Mucosa of gallbladder (tissue), 1 donor: ENCODE data around the gene MINPP1. TPM values are rescaled to one million over a fixed set of nuclear protein-coding genes. Genes with fewer than 3 reads are reported as not detected.

ENCODE experiments used
- DNase-seq: peaks from one replicate; pipeline ENCODE4 v3.0.0-alpha.2; 2020; ENCODE audit warnings: low spot score
- total RNA-seq: library from RNA; stranded (reverse); gene quantifications from one replicate; pipeline ENCODE4 v1.2.1, GENCODE V29; 2021
- donor health status: DM: no; HTN: no; CAD: no.

Gene MINPP1
- total RNA-seq, 1 donor from 2014 or later = 24.0 TPM

DNA sequence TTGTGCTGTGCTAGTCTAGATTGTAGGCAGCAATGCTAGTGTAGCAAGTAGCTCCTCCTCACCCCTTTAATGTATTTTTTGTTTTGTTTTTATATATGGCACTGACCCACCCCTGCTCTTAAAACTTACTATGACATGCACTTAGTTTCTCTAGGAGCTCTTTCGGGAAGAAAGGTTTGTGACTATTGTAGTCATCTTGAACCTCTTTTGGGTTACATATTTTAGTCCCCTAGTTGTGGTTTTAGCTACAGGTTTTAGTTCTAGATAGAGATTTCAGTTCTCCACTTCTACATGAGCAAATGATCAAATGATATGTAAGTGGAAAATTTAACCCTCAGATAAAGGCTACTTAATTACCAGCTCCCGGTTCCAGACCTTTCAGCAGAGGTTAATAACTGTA lies 14.9 kb downstream of the MINPP1 start:
- DNase-seq = no peak

DNA sequence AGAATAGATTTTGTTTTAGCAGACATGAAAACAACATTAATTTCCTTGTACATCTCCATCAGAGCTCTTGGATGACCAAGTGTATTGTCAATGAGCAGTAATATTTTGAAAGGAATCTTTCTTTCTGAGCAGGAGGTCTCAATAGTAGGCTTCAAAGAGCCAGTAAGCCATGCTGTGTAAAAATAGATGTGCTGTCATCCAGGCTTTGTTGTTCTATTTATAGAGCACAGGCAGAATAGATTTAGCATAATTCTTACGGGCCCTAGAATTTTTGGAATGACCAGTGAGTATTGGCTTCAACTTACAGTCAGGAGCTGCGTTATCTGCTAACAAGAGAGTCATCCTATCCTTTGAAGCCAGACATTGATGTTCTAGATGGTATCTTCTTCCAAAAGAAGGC lies 19.0 kb downstream of the MINPP1 start:
- DNase-seq = no peak

DNA sequence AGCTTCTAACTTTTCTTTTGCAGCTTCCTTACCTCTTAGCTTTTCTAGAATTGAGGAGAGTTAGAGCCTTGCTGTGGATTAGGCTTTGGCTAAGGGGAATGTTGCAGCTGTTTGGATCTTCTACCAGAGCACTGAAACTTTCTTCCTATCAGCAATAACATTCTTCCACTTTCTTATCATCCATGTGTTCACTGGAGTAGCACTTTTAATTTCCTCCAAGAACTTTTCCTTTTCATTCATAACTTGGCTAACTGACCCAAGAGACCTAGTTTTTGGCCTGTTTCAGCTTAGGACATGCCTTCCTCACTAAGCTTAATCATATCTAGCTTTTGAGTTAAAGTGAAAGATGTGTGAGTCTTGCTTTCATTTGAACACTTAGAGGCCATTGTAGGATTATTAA lies 19.6 kb downstream of the MINPP1 start:
- no peak for DNase-seq

DNA sequence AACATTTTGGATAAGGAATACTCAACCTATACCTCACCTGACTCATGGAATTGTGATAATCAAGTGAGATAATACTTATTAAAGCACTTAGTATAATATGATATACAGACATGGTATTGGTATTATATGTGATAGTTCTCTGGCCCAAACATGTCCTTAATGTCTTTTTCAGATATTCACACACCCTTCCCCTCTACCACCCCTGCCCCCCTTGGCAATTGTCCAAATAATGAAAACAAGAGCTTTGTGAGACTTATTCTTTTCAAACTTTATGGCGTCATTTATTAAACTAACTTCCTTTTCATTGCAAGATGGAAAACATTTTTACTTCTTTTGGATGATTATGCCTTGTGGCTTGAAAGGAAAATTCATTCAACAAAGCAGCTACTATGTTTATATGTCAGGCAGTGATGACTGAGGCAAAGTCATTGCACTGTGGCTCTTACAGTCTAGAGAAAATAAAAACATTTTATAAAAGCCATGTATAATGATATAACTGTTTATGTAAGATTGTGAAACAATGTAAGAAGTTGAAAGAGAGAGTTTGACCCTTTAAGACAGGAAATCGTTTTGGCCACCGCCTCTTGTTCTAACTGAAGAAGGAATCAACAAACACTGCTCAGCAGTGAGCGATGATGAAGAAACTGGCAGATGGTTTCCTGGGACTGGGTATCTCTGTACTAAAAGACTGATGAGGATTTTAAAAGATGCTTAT lies 27.4 kb downstream of the MINPP1 start:
- peak; percentile 35 for DNase-seq

DNA sequence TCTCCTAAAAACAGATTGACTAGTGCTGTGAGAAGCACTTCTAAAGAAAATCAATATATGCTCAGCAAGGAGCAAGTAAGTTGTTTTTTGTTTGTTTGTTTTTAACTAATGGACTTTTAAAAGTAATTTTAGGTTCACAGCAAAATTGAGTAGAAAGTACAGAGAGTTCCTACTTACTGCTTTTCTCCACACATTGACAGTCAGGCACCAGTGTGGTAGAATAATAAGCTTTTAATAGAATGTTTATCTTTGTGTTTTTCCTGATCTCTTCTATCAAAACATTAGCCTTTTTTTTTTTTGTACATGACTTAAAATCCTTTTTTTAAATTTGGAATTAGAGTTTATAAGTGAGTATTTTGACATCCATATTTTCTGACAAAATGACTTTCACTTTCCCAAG lies 28.0 kb downstream of the MINPP1 start:
- DNase-seq = no peak

DNA sequence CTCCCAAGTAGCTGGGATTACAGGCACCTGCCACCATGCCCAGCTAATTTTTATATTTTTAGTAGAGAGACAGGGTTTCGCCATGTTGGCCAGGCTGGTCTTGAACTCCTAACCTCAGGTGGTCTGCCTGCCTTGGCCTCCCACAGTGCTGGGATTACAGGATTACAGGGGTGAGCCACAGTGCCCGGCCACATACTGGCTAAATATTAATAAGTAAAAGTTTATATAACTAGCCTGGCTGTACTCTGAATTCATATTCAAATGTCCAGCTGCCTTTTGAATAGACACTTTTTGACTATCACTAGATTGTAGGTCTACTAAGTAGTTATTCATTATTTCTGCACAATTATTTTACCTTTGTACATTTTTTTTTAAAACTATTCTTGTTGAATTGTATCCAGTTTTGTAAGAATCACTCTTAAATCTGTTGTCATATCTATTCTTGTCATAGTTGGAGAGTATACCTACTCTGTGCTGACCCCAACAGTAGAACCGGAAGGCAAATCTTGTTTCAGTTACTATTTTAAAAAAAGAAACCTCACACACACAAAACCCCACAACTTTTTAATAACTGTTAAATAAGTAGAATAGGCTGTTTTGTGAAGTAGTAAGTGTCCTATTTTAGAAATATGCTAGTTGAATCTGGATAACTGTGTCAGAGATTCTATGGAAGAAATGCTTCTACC lies 29.6 kb downstream of the MINPP1 start:
- no peak for DNase-seq

DNA sequence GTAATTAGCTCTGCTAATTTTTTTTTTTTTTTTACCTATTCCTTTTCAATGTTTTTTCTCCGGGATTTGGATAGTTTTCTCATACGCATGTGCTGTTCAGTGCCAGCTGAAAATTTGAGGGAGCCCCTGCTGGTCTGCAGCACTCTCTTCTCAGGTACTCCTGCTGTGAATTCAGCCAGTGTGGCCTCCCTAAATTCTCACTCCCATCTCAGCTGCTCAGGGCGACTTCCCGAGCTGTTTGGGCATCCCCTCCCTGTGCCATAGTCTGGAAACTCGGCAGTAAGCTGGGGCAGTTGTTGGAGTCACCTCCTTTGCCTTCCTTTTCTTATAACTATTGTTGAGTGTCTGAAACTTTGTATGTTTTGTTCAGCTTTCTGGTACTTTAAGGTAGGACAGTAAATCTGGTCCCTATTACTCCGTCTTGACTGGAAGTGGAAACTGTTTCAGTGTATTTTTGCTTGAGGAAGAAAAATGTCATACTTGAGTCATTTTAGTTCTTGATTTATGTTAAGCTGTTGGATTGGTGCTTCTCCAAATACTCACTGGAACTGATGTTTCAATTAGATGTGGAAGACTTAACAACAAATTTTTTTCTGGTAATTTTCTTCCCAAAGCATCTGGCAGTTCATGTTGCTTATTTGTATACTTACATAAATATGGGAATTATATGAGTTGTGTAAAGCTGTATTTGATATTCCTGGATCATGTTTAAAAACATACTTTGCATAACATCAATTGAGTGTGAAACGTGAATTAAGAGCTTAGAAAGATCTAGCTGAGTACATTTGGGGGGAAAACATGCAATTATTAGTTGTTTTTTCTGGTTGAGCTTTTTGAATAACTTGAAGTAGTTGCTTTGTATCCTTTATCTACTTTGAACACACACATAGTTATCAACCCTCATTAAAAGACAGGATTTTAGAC lies 33.7 kb downstream of the MINPP1 start:
- no peak for DNase-seq

DNA sequence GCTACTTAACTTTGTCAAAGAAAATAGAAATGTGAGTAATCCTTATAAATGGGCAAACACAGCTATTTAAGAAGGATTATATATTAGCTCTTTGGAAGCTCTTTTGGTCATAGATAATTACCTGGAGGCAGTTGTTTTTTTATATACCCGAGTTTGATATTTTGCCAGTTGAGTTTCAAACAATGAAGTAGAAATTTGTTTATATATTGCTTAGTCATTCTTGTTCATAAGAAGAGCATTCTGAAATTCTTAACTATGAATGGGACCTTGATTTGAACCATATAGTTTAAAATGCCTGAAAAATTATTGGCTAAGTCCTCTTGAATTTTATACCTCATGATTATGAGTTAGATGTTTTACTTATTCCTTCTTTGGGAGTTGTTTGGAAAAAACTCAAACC lies 36.4 kb downstream of the MINPP1 start:
- DNase-seq = no peak

DNA sequence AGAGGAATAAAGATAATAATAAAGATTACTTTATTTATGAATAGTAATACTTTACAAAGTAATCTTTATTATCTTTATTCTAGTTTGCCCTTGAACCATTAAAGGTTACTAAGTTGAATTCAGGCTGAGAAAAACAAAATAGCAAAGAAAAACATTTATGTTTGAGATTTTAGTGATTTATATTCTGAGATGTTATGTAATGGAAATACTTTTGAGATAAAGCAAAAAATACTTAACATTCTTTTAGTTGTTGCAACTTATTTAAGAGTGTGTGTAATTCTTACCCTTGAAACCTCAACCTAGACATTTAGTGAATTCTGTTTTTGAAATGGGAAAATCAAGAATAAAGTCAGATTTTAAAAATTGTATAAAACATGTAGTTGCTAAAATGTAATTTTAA lies 40.0 kb downstream of the MINPP1 start:
- no peak for DNase-seq

DNA sequence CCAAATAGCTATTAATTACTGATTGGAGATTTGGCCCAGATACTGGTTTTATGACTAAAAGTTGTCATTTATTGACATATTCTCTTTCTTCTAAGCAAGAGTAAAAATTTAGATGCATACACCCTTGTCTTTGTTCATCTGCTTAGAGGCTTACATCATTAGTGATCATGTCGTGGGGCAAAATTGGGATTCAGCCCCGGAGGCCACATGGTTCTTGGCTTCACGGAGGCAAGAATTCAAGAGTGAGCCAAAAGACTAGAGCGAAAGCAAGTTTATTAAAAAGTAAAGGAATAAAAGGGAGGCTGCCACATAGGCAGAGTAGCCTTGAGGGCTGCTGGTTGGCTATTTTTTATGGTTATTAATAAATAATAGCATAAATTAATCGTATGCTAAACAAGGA lies 41.1 kb downstream of the MINPP1 start:
- DNase-seq = no peak

DNA sequence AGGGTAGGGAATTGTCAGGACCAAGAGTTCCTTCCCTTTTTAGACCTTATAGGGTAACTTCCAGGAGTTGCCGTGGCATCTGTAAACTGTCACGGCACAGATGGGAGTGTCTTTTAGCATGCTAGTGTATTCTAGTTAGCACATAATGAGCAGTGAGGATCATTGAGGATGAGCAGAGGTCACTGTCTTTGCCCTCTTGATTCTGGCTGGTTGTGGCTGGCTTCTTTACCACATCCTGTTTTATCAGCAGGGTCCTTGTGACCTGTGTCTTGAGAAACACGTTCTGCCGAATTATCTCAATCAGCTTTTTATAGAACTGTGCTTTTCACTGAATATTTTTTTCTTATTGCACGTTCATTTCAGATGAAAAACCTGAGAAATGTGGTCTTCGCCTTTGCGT lies 41.5 kb downstream of the MINPP1 start:
- peak; percentile 21 for DNase-seq

DNA sequence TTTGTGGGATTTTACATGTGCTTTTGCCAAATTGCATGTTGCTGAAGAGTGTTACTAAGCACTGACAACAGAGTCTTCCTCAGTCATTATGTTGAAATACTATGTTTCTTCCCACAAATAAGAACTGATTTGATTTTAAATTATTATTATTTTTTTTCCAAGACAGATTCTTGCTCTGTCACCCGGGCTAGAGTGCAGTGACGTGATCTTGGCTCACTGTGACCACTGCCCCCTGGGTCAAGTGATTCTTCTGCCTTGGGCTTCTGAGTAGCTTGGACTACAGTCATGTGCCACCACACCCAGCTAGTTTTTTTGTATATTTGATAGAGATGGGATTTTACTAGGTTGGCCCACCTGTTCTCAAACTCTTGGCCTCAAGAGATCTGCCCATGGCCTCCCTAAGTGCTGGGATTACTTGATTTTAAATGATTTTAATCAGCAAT lies 42.3 kb downstream of the MINPP1 start:
- DNase-seq = no peak

DNA sequence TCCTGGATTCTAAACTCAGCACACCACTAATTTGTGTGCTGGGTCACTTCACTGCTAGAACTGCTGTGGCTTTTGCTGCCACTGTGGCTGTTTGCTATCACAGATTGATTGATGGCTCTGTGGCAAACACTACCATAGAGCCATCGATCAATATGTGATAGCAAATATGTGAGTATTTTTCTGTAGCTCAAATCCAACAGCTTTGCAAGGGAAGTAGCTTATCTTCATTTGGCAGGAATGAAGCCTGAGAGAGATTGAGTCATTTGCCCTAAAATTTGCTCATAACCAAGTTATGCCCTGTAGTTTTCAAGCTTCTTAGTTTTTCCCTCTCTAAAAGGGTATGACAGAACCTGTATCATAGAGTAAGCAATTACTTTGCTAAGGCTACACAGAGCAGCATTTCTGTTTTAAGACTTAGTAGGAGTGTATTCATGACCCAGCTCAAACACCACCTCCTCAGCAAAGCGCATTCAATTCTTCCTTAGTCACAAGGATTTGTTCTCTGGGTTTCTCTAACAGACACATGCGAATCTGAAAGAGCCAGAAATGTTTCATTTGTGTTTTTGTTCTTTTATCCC lies 43.1 kb downstream of the MINPP1 start:
- no peak for DNase-seq

DNA sequence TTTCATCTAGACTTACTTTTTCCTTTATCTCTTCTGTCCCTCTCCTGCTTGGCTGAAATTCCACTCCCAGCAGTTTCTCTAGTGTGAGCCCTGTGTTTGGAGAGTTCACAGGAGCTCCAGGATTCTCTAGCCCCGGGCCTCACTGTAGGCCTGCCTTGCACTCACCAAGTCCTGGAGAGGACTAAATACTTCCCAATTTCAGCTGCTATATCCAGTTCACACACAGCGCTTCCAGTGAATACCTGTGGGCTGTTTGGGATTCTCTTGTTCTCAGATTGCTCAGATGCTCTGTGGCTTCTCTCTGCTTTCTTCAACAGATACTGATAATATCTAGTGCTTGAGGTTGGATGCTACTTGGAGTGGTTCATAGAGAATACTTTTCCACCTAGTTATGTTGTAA lies 46.0 kb downstream of the MINPP1 start:
- no peak for DNase-seq

DNA sequence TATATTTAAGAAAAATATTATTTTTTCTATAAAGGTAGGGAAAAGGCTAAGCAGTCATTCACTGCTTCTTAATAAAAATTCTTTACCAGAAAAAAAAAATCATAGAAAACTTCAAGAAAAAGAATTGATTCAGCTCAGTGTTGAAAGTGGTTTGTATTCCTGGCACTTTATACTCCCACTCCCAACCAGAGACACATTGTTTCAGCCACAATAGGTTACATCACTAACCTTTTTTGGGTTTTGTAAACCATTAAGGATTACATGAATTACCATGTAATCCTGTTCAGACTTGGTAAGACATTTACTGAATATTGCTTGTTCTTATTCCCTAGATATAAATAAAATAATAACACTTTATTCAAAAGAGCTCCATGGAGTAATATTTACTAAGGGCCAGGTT lies 46.6 kb downstream of the MINPP1 start:
- no peak for DNase-seq

DNA sequence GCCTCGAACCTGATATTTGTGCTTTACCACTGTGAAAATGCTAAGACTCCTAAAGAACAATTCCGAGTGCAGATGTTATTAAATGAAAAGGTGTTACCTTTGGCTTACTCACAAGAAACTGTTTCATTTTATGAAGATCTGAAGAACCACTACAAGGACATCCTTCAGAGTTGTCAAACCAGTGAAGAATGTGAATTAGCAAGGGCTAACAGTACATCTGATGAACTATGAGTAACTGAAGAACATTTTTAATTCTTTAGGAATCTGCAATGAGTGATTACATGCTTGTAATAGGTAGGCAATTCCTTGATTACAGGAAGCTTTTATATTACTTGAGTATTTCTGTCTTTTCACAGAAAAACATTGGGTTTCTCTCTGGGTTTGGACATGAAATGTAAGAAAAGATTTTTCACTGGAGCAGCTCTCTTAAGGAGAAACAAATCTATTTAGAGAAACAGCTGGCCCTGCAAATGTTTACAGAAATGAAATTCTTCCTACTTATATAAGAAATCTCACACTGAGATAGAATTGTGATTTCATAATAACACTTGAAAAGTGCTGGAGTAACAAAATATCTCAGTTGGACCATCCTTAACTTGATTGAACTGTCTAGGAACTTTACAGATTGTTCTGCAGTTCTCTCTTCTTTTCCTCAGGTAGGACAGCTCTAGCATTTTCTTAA lies 47.7 kb downstream of the MINPP1 start:
- DNase-seq = no peak

DNA sequence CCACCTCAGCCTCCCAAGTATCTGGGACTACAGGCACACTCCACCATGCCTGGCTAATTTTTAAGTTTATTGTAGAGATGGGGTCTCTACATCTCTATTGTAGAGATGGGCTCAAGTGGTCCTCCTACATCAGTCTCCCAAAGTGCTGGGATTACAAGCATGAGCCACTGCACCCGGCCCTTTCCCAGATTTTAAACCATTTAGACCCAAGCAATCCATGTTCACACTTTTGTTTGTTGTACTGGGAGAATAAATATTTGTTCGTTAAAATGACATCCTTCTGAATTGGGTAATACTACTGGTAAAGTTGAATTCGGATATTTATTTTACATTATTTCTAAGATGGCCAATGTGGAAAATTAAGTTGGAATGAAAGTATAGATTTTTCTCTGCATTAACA lies 52.7 kb downstream of the MINPP1 start:
- DNase-seq = no peak

DNA sequence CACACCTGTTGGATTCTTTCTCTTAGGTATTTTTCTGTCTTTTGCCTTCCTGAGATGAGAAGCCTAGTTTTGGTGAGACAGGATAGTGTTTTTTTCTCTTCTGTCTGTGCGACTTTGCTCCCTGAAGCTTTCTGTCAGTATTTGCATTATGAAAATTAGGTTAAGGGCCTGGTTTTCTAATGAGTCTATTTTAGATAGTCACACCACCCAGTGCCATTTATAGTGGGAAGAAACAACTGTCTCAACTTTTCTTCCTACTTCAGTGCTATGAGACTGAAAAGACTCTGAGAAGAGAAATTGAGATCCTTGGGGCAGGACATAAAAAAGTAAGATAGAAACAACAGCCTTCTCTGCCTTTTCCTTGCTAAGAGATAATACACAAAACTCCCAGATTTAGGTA lies 53.6 kb downstream of the MINPP1 start:
- no peak for DNase-seq

DNA sequence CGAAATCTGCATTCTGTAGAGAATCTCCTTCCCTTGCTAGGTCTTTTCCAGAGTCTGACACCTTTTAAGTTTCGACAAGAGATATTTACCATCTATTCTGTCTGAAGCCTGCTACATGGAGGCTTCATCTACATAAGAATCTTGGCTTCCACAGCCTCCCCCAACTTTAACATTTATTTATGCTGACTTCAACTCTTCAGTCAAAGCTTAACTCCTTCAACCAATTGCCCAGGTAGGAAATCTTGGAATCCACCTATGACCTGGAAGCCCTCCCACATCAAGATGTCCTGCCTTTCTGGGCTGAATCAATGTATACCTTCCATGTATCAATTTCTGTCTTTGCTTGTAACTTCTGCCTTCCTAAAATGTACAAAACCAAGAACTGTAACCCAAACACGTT lies 54.7 kb downstream of the MINPP1 start:
- DNase-seq = no peak

DNA sequence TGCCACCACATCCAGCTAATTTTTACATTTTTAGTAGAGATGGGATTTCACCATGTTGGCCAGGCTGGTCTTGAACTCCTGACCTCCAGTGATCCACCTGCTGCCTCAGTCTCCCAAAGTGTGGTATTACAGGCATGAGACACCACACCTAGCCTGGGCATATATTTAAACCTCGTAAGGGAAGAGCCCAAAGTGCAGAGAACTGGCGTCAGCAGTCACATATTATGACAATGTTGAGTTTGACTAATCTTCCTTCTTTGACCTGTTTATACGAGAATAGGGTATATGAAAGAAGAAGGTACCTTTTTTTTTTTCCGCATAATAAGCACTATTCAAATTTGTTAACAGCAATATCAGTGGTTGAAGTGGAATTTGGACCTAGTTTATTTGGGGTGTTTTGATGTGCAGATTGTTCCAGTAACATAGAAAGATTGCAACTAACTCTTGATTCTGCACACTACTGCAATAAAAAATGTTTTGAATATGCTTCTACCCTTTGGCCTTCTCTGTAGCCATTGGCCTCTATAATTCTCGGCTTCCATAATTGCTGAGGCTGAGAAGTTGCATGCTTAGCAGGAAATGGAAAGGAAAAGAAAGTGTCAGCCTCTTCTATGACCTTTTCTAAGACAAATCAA lies 55.9 kb downstream of the MINPP1 start:
- no peak for DNase-seq

DNA sequence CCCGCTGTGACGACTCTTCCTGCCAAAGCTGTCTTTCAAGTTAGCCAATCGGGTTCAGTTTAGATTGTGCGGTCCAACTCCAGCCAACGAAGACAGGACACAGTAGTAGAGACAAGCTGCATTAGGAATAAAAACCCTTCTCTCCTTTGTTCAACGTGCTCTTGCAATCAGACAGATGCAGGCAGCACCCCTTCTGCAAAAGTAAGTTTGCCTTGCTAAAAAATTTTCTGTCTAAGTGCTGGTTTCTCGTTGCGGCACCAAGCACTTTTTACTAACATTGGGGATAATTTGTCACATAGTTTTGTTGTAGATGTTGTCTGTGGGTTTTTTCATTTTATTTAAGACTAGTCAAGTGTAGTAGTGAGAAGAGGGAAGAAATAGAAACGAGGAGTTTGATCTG lies 58.1 kb downstream of the MINPP1 start:
- no peak for DNase-seq
